ENCODE results near the gene RPL18A.
A peak's percentile ranks its signal among the peaks of the same experiment; 100 is the strongest.

RPL18A gene

GRCh38 chr19:17871032-17871877, 11.5 kb downstream of the RPL18A start (continued):
- no peak for TF ChIP-seq ZSCAN18 (tag by site-specific recombination; IDR thresholded peaks at IDR 0.05)
- peak; percentile 13 for TF ChIP-seq ZBTB26 (tag by site-specific recombination; optimal IDR thresholded peaks at IDR 0.05)
- no peak for TF ChIP-seq ZNF513 (tag by site-specific recombination; IDR thresholded peaks at IDR 0.05)
- no peak for TF ChIP-seq ZNF624 (tag by site-specific recombination; IDR thresholded peaks at IDR 0.05)
- no peak for TF ChIP-seq ZNF830 (tag by site-specific recombination; IDR thresholded peaks at IDR 0.05; ENCODE audit: low read depth)
- no peak for TF ChIP-seq ZNF221 (tag by site-specific recombination; IDR thresholded peaks at IDR 0.05; ENCODE audit: borderline replicate concordance)
- TF ChIP-seq ZNF280C (tag by site-specific recombination; IDR thresholded peaks at IDR 0.05) = no peak
- TF ChIP-seq ZNF423 (tag by site-specific recombination; IDR thresholded peaks at IDR 0.05) = no peak

- no peaks in the 10 kb centered on the region for H3K9me3 ChIP-seq (ENCODE audit: control insufficient read depth, insufficient read depth, low read depth, low read length)
- TF ChIP-seq OSR2 (tag by site-specific recombination; IDR thresholded peaks at IDR 0.05) (peak; percentile 61; the same call in 1 of the 2 replicates), SP2 (tag by site-specific recombination; IDR thresholded peaks at IDR 0.05) (peak; percentile 25), GLIS1 (tag by site-specific recombination; IDR thresholded peaks at IDR 0.05) (peak; percentile 71), ZNF341 (tag by site-specific recombination; IDR thresholded peaks at IDR 0.05; ENCODE audit: low read depth) (peak; percentile 87), ZNF366 (tag by site-specific recombination; conservative IDR thresholded peaks at IDR 0.05) (no peak), ZNF626 (tag by site-specific recombination; IDR thresholded peaks at IDR 0.05) (no peak), ZBTB8A (tag by site-specific recombination; IDR thresholded peaks at IDR 0.05) (no peak), EGR2 (tag by site-specific recombination; IDR thresholded peaks at IDR 0.05; ENCODE audit: low read depth) (0 out of 2 replicates have a peak, but pooled peaks have one; percentile 8)
- peaks cover 3% of the 10 kb centered on the region; the same call in 1 of the 2 replicates for H3K4me1 ChIP-seq (ENCODE audit: control insufficient read depth, insufficient read depth, low read length)
- CTCF ChIA-PET = interaction anchor here (0.6 to 2.5 kb wide), 6 partner anchors 12 to 125 kb away, joined by 3 to 22 read pairs (median 4); partner anchors contain the start of genes CCDC124 and RPL18A
- H3K27ac ChIP-seq (ENCODE audit: extremely low read depth, low read depth, low read length) = no peak within 1 kb of the TSS
- POLR2A ChIA-PET = interaction anchor here (1.0 to 1.2 kb wide), 2 partner anchors 13 to 61 kb away, joined by 3 to 5 read pairs; partner anchors contain the start of gene CCDC124
- no peak within 1 kb of the TSS for H3K4me3 ChIP-seq (ENCODE audit: low read depth, low read length)
- no peaks in the 10 kb centered on the region for H3K36me3 ChIP-seq (ENCODE audit: control insufficient read depth in 2 of 2, insufficient read depth in 1 of 2, low read length in 2 of 2)
Measured at GRCh38 chr19:17871878-17872250, 12.2 kb downstream of the RPL18A start, which contains the start of gene SLC5A5. SLC5A5 (plus strand) TSS chr19:17871945; CDS start chr19:17872320, 375 bp downstream.

Measured in HEK293 (cell line).